MCF 10A (cell line): ENCODE measurements around the gene KITLG. TPM values are rescaled to one million over a fixed set of nuclear protein-coding genes. Genes with fewer than 3 reads are reported as not detected.

Source experiments
- BruUV-seq: library from RNA; stranded (reverse); fragments of 400-500 nt; replicated peaks from 2 replicates; lab custom pipeline; 2021; lab: Mats Ljungman, UMichigan
- CTCF ChIA-PET: fragments of 300-600 bp; sonication (Branson Sonifier 250); formaldehyde crosslinking; extraction: SDS; loops from one replicate; lab custom pipeline; 2021; ENCODE audit warnings: antibody characterized with exemption, inconsistent platforms; lab: Yijun Ruan, JAX
- POLR2A ChIA-PET: fragments of 300-600, 350-650 bp; sonication (Branson Sonifier 250); formaldehyde crosslinking; extraction: SDS; loops from one replicate; lab custom pipeline; 2020; ENCODE audit warnings: antibody characterized with exemption, inconsistent platforms; lab: Yijun Ruan, JAX
- DNase-seq: peaks from one replicate; pipeline ENCODE4 v3.0.0-alpha.2; 2018; ENCODE audit not compliant: unreplicated experiment
- H3K27ac Mint-ChIP-seq: one replicate; pipeline ENCODE4 v1.8.0; 2022; ENCODE audit warnings: mild to moderate bottlenecking, low read depth, mixed read lengths; ENCODE audit not compliant: unreplicated experiment
- H3K27me3 Mint-ChIP-seq: one replicate; pipeline ENCODE4 v1.8.0; 2022; ENCODE audit warnings: mixed read lengths; ENCODE audit not compliant: insufficient read depth, unreplicated experiment
- H3K36me3 Mint-ChIP-seq: one replicate; pipeline ENCODE4 v1.8.0; 2022; ENCODE audit warnings: mild to moderate bottlenecking, moderate library complexity, mixed read lengths; ENCODE audit not compliant: insufficient read depth, unreplicated experiment
- H3K4me1 Mint-ChIP-seq: one replicate; pipeline ENCODE4 v1.8.0; 2022; ENCODE audit warnings: mixed read lengths; ENCODE audit not compliant: insufficient read depth, unreplicated experiment
- H3K4me3 Mint-ChIP-seq: one replicate; pipeline ENCODE4 v1.8.0; 2022; ENCODE audit warnings: mild to moderate bottlenecking, moderate library complexity, mixed read lengths; ENCODE audit not compliant: unreplicated experiment
- H3K9me3 Mint-ChIP-seq: one replicate; pipeline ENCODE4 v1.8.0; 2022; ENCODE audit warnings: mixed read lengths; ENCODE audit not compliant: unreplicated experiment
- CTCF ChIP-seq: fragments of 200-600 bp; IDR thresholded peaks from one replicate; pipeline ENCODE4 v1.8.0; 2022; ENCODE audit warnings: antibody characterized with exemption, mild to moderate bottlenecking; ENCODE audit not compliant: unreplicated experiment
- intact Hi-C: fragments of 100-400 bp; cut with micrococcal nuclease; formaldehyde crosslinking; loops from 2 replicates; pipeline ENCODE4 v1.14.1; 2022
- total RNA-seq: library from RNA; stranded (reverse); gene quantifications from 2 replicates; pipeline ENCODE4 v1.2.3, GENCODE V29; 2022

KITLG gene
- total RNA-seq, 1 experiment from 2014 or later = 4.8 TPM

- CTCF ChIA-PET = interaction anchor here (0.6 to 0.7 kb wide), 2 partner anchors 9 to 410 kb away, joined by 3 to 4 read pairs; no protein-coding TSS in a partner anchor
- TF ChIP-seq CTCF = no peak
- no peaks in the 10 kb centered on the region for H3K27me3 Mint-ChIP-seq
- no peaks in the 10 kb centered on the region for H3K9me3 Mint-ChIP-seq
- no peak overlapping the region for H3K27ac Mint-ChIP-seq
- POLR2A ChIA-PET = no interaction called here
- no peak for DNase-seq
- no peaks in the 10 kb centered on the region for H3K4me1 Mint-ChIP-seq
- H3K4me3 Mint-ChIP-seq = no peak overlapping the region
- intact Hi-C loops = no loop called here
- BruUV-seq = no TSS peak
- peaks cover 6% of the 10 kb centered on the region for H3K36me3 Mint-ChIP-seq
Measured at GRCh38 chr12:88585077-88585476, 4.8 kb upstream of the KITLG start.

GRCh38 chr12:88579601-88580050 is 645 bp downstream of the KITLG start:
- intact Hi-C loops = loop anchor here (1.0 to 5.0 kb wide), 3 partner anchors 252 to 425 kb away; no protein-coding TSS in a partner anchor
- Mint-ChIP-seq H3K4me3 (peak overlapping the region; percentile 90), H3K27ac (peak overlapping the region; percentile 76), H3K9me3 (no peaks in the 10 kb centered on the region), H3K4me1 (peaks cover 13% of the 10 kb centered on the region), H3K36me3 (peaks cover 6% of the 10 kb centered on the region), H3K27me3 (no peaks in the 10 kb centered on the region)
- ChIA-PET CTCF (interaction anchor here (0.6 to 6.1 kb wide), 47 partner anchors 8 to 875 kb away, joined by 3 to 56 read pairs (median 4); no protein-coding TSS in a partner anchor), POLR2A (interaction anchor here (0.6 to 2.8 kb wide), 20 partner anchors 14 to 947 kb away, joined by 3 to 16 read pairs (median 4); partner anchors contain the start of genes CEP290 and TMTC3)
- peak; percentile 50 for DNase-seq
- TF ChIP-seq CTCF = no peak
- TSS peak; percentile 45 for BruUV-seq

- BruUV-seq = no TSS peak
- TF ChIP-seq CTCF = peak; percentile 56
Measured at GRCh38 chr12:88579161-88579517, 1.1 kb downstream of the KITLG start.

More at GRCh38 chr12:88579161-88579517, 1.1 kb downstream of the KITLG start:
- intact Hi-C loops = loop anchor here (1.0 kb wide), 1 partner anchor 425 kb away; no protein-coding TSS in a partner anchor
- Mint-ChIP-seq H3K27me3 (no peaks in the 10 kb centered on the region), H3K9me3 (no peaks in the 10 kb centered on the region), H3K27ac (peak overlapping the region; percentile 76), H3K4me3 (peak overlapping the region; percentile 90), H3K36me3 (peaks cover 6% of the 10 kb centered on the region), H3K4me1 (peaks cover 18% of the 10 kb centered on the region)
- POLR2A ChIA-PET = interaction anchor here (0.6 to 2.5 kb wide), 13 partner anchors 16 to 415 kb away, joined by 3 to 10 read pairs (median 4); no protein-coding TSS in a partner anchor
- DNase-seq = peak; percentile 53
- CTCF ChIA-PET = interaction anchor here (0.7 to 6.1 kb wide), 29 partner anchors 9 to 442 kb away, joined by 3 to 56 read pairs (median 5); no protein-coding TSS in a partner anchor
